ENCODE data around the gene PPP2R5C. TPM values are rescaled to one million over a fixed set of nuclear protein-coding genes. Genes with fewer than 3 reads are reported as not detected.
A peak's percentile ranks its signal among the peaks of the same experiment; 100 is the strongest.

PPP2R5C gene
- total RNA-seq, 3 donors from 2014 or later, result 90.5 to 105 (median 102) TPM

GRCh38 chr14:101916816-101917412 lies 155.4 kb downstream of the PPP2R5C start:
- H3K4me3 ChIP-seq, result no peak overlapping the region
- peak overlapping the region; percentile 3 to 77 for H3K27ac ChIP-seq
- H3K9me3 ChIP-seq, result no peaks in the 10 kb centered on the region
- H3K4me1 ChIP-seq, result no peaks in the 10 kb centered on the region
- DNase-seq (ENCODE audit: low spot score in 2 of 2), result no peak
- TF ChIP-seq CTCF (IDR thresholded peaks at IDR 0.05), result no peak
- H3K36me3 ChIP-seq, result no peaks in the 10 kb centered on the region
- intact Hi-C loops (cut with DNase I; ENCODE audit: low total_unique reads), result no loop called here
- no peaks in the 10 kb centered on the region for H3K27me3 ChIP-seq

- Histone ChIP-seq H3K36me3 (no peaks in the 10 kb centered on the region), H3K27ac (peak overlapping the region in 1 of 2 donors; percentile 77), H3K9me3 (no peaks in the 10 kb centered on the region), H3K4me3 (no peak overlapping the region), H3K4me1 (no peaks in the 10 kb centered on the region), H3K27me3 (no peaks in the 10 kb centered on the region)
- DNase-seq (ENCODE audit: low spot score in 2 of 2), result no peak
- TF ChIP-seq POLR2A (IDR thresholded peaks at IDR 0.05), result no peak
- no peak for TF ChIP-seq CTCF (IDR thresholded peaks at IDR 0.05)
- TF ChIP-seq POLR2AphosphoS5 (IDR thresholded peaks at IDR 0.05), result no peak
- intact Hi-C loops (cut with DNase I; ENCODE audit: low total_unique reads), result no loop called here
Observed at GRCh38 chr14:101917413-101918017, 156.0 kb downstream of the PPP2R5C start.

- no peak for DNase-seq (ENCODE audit: low spot score in 2 of 2)
- Histone ChIP-seq H3K36me3 (no peaks in the 10 kb centered on the region), H3K27me3 (no peaks in the 10 kb centered on the region), H3K4me1 (no peaks in the 10 kb centered on the region), H3K27ac (peak overlapping the region in 1 of 2 donors; percentile 77), H3K4me3 (no peak overlapping the region), H3K9me3 (no peaks in the 10 kb centered on the region)
- TF ChIP-seq CTCF (IDR thresholded peaks at IDR 0.05) (no peak), POLR2A (IDR thresholded peaks at IDR 0.05) (no peak), POLR2AphosphoS5 (IDR thresholded peaks at IDR 0.05) (no peak)
- intact Hi-C loops (cut with DNase I; ENCODE audit: low total_unique reads), result no loop called here
Observed at GRCh38 chr14:101918065-101918989, 156.8 kb downstream of the PPP2R5C start.

- TF ChIP-seq POLR2AphosphoS5 (IDR thresholded peaks at IDR 0.05), result no peak
- TF ChIP-seq CTCF (IDR thresholded peaks at IDR 0.05), result no peak
- no peak for TF ChIP-seq POLR2A (IDR thresholded peaks at IDR 0.05)
- no peaks in the 10 kb centered on the region for H3K27me3 ChIP-seq
- H3K4me3 ChIP-seq, result no peak overlapping the region
- intact Hi-C loops (cut with DNase I; ENCODE audit: low total_unique reads), result no loop called here
- H3K36me3 ChIP-seq, result no peaks in the 10 kb centered on the region
- H3K4me1 ChIP-seq, result no peaks in the 10 kb centered on the region
- H3K27ac ChIP-seq, result no peak overlapping the region
- no peaks in the 10 kb centered on the region for H3K9me3 ChIP-seq
- no peak for DNase-seq (ENCODE audit: low spot score in 2 of 2)
Observed at GRCh38 chr14:101920271-101920670, 158.8 kb downstream of the PPP2R5C start.

- no peaks in the 10 kb centered on the region for H3K4me1 ChIP-seq
Observed at GRCh38 chr14:101922866-101923265, 161.4 kb downstream of the PPP2R5C start.

More at GRCh38 chr14:101922866-101923265, 161.4 kb downstream of the PPP2R5C start:
- intact Hi-C loops (cut with DNase I; ENCODE audit: low total_unique reads), result no loop called here
- no peak for DNase-seq (ENCODE audit: low spot score in 2 of 2)
- Histone ChIP-seq H3K9me3 (no peaks in the 10 kb centered on the region), H3K27ac (no peak overlapping the region), H3K36me3 (no peaks in the 10 kb centered on the region), H3K4me3 (no peak overlapping the region), H3K27me3 (no peaks in the 10 kb centered on the region)
- no peak for TF ChIP-seq POLR2AphosphoS5 (IDR thresholded peaks at IDR 0.05)
- TF ChIP-seq CTCF (IDR thresholded peaks at IDR 0.05), result no peak
- TF ChIP-seq POLR2A (IDR thresholded peaks at IDR 0.05), result no peak
